NCI-H1092 (cell line): ENCODE data around the gene IFNL4.
"Not testable (repeated sequence)": the region's sequence is repeated elsewhere in the genome, so short reads cannot be mapped to it uniquely, and the experiment has no call there.

ENCODE experiments used
- DNase-seq: peaks from one replicate; lab custom pipeline; 2025; lab: John Stamatoyannopoulos, UW

IFNL4 gene

GRCh38 chr19:39223703-39224279 lies 24.9 kb downstream of the IFNL4 start:
- no peak for DNase-seq

GRCh38 chr19:39219108-39219507 lies 29.5 kb downstream of the IFNL4 start:
- not testable (repeated sequence) for DNase-seq

GRCh38 chr19:39218230-39219007 lies 30.2 kb downstream of the IFNL4 start:
- DNase-seq, result no peak

- no peak for DNase-seq
These were observed 31.6 kb downstream of the IFNL4 start for GRCh38 chr19:39217094-39217493.

GRCh38 chr19:39215323-39215722 lies 33.3 kb downstream of the IFNL4 start:
- DNase-seq, result not testable (repeated sequence)

GRCh38 chr19:39212375-39212742 lies 36.3 kb downstream of the IFNL4 start:
- DNase-seq, result no peak

GRCh38 chr19:39211731-39212374 lies 36.8 kb downstream of the IFNL4 start:
- DNase-seq, result no peak

GRCh38 chr19:39209196-39209595 lies 39.5 kb downstream of the IFNL4 start:
- DNase-seq, result no peak

GRCh38 chr19:39208175-39208795 lies 40.4 kb downstream of the IFNL4 start:
- DNase-seq, result no peak

GRCh38 chr19:39207293-39207836 lies 41.3 kb downstream of the IFNL4 start:
- no peak for DNase-seq

- DNase-seq, result no peak
These were observed 42.5 kb downstream of the IFNL4 start for GRCh38 chr19:39206122-39206521.

- DNase-seq, result no peak
These were observed 43.2 kb downstream of the IFNL4 start for GRCh38 chr19:39205449-39205764.

GRCh38 chr19:39203372-39204341 lies 45.0 kb downstream of the IFNL4 start, which contains the start of gene SYCN:
SYCN (minus strand) TSS chr19:39204263; CDS start chr19:39204254, 9 bp downstream.
- DNase-seq, result no peak

- no peak for DNase-seq
These were observed 45.7 kb downstream of the IFNL4 start for GRCh38 chr19:39202998-39203355.

GRCh38 chr19:39200803-39201115 lies 47.9 kb downstream of the IFNL4 start:
- no peak for DNase-seq

- no peak for DNase-seq
These were observed 48.4 kb downstream of the IFNL4 start for GRCh38 chr19:39200066-39200802.

- DNase-seq, result no peak
These were observed 49.6 kb downstream of the IFNL4 start for GRCh38 chr19:39199025-39199424.

- DNase-seq, result no peak
These were observed 50.8 kb downstream of the IFNL4 start for GRCh38 chr19:39197808-39198207.

GRCh38 chr19:39196860-39197562 lies 51.6 kb downstream of the IFNL4 start, which contains the start of gene NCCRP1:
NCCRP1 (plus strand) TSS chr19:39196964; CDS start chr19:39196983, 19 bp downstream.
- no peak for DNase-seq

- DNase-seq, result no peak
These were observed 52.3 kb downstream of the IFNL4 start for GRCh38 chr19:39196320-39196719.
